Measurements from ENCODE around the gene DCHS1.

The DCHS1 gene

GRCh38 chr11:6650980-6651379 is 4.6 kb downstream of the DCHS1 start:
- ChIA-PET CTCF (no interaction called here), POLR2A (no interaction called here)
- no peak for TF ChIP-seq SP1 (IDR thresholded peaks at IDR 0.05)
- no peak for DNase-seq (ENCODE audit: extremely low spot score)

- DNase-seq (ENCODE audit: extremely low spot score) = no peak
- TF ChIP-seq FOXK2 (IDR thresholded peaks at IDR 0.05) (no peak), FOXA1 (IDR thresholded peaks at IDR 0.05) (no peak), L3MBTL2 (conservative IDR thresholded peaks at IDR 0.05) (no peak), SUZ12 (IDR thresholded peaks at IDR 0.05) (no peak), ARNT (IDR thresholded peaks at IDR 0.05) (no peak), NFRKB (IDR thresholded peaks at IDR 0.05) (no peak), FOXM1 (IDR thresholded peaks at IDR 0.05; ENCODE audit: borderline replicate concordance) (no peak), ELF4 (IDR thresholded peaks at IDR 0.05) (no peak), LEF1 (IDR thresholded peaks at IDR 0.05; ENCODE audit: borderline replicate concordance) (no peak), ZNF384 (IDR thresholded peaks at IDR 0.05) (no peak), PKNOX1 (IDR thresholded peaks at IDR 0.05) (no peak), SP1 (IDR thresholded peaks at IDR 0.05) (no peak), HDGF (IDR thresholded peaks at IDR 0.05; ENCODE audit: borderline replicate concordance) (no peak)
- ChIA-PET CTCF (no interaction called here), POLR2A (interaction anchor here (1.4 kb wide), 2 partner anchors 33 to 38 kb away, joined by 4 to 10 read pairs; partner anchors contain the start of genes MRPL17 and TAF10)
These were observed 5.5 kb downstream of the DCHS1 start for GRCh38 chr11:6650104-6650503.

- CTCF ChIA-PET = no interaction called here
- DNase-seq (ENCODE audit: extremely low spot score) = no peak
- TF ChIP-seq ZNF384 (IDR thresholded peaks at IDR 0.05) (no peak), TARDBP (IDR thresholded peaks at IDR 0.05) (no peak), CTBP1 (IDR thresholded peaks at IDR 0.05; ENCODE audit: borderline replicate concordance) (no peak), NFRKB (IDR thresholded peaks at IDR 0.05) (no peak), PKNOX1 (IDR thresholded peaks at IDR 0.05) (no peak), SP1 (IDR thresholded peaks at IDR 0.05) (no peak), FOXK2 (IDR thresholded peaks at IDR 0.05) (no peak), LEF1 (IDR thresholded peaks at IDR 0.05; ENCODE audit: borderline replicate concordance) (no peak)
- POLR2A ChIA-PET = no interaction called here
These were observed 7.1 kb downstream of the DCHS1 start for GRCh38 chr11:6648501-6648900.

GRCh38 chr11:6647836-6648235 is 7.8 kb downstream of the DCHS1 start:
- DNase-seq (ENCODE audit: extremely low spot score) = no peak
- no peak for TF ChIP-seq HDGF (IDR thresholded peaks at IDR 0.05; ENCODE audit: borderline replicate concordance)
- TF ChIP-seq PKNOX1 (IDR thresholded peaks at IDR 0.05) = no peak
- TF ChIP-seq L3MBTL2 (conservative IDR thresholded peaks at IDR 0.05) = no peak
- TF ChIP-seq TARDBP (IDR thresholded peaks at IDR 0.05) = no peak
- no peak for TF ChIP-seq NFRKB (IDR thresholded peaks at IDR 0.05)
- no peak for TF ChIP-seq ZNF384 (IDR thresholded peaks at IDR 0.05)
- TF ChIP-seq LEF1 (IDR thresholded peaks at IDR 0.05; ENCODE audit: borderline replicate concordance) = no peak
- no peak for TF ChIP-seq FOXK2 (IDR thresholded peaks at IDR 0.05)
- TF ChIP-seq BHLHE40 (IDR thresholded peaks at IDR 0.05; ENCODE audit: borderline replicate concordance) = no peak
- no peak for TF ChIP-seq ELF4 (IDR thresholded peaks at IDR 0.05)
- TF ChIP-seq CTBP1 (IDR thresholded peaks at IDR 0.05; ENCODE audit: borderline replicate concordance) = no peak
- no peak for TF ChIP-seq SP1 (IDR thresholded peaks at IDR 0.05)
- TF ChIP-seq SUZ12 (IDR thresholded peaks at IDR 0.05) = no peak
- TF ChIP-seq ARNT (IDR thresholded peaks at IDR 0.05) = no peak
- no peak for TF ChIP-seq FOXA1 (IDR thresholded peaks at IDR 0.05)
- no peak for TF ChIP-seq FOXM1 (IDR thresholded peaks at IDR 0.05; ENCODE audit: borderline replicate concordance)
- CTCF ChIA-PET = no interaction called here
- POLR2A ChIA-PET = no interaction called here

GRCh38 chr11:6646918-6647679 is 8.5 kb downstream of the DCHS1 start:
- CTCF ChIA-PET = interaction anchor here (0.8 kb wide), 1 partner anchor 36 kb away, joined by 3 read pairs; the partner anchor contains the start of gene MRPL17
- no peak for DNase-seq (ENCODE audit: extremely low spot score)
- TF ChIP-seq L3MBTL2 (conservative IDR thresholded peaks at IDR 0.05) = no peak
- TF ChIP-seq HDGF (IDR thresholded peaks at IDR 0.05; ENCODE audit: borderline replicate concordance) = no peak
- TF ChIP-seq TARDBP (IDR thresholded peaks at IDR 0.05) = no peak
- TF ChIP-seq BHLHE40 (IDR thresholded peaks at IDR 0.05; ENCODE audit: borderline replicate concordance) = no peak
- no peak for TF ChIP-seq SP1 (IDR thresholded peaks at IDR 0.05)
- no peak for TF ChIP-seq ZNF384 (IDR thresholded peaks at IDR 0.05)
- TF ChIP-seq LEF1 (IDR thresholded peaks at IDR 0.05; ENCODE audit: borderline replicate concordance) = no peak
- no peak for TF ChIP-seq FOXM1 (IDR thresholded peaks at IDR 0.05; ENCODE audit: borderline replicate concordance)
- no peak for TF ChIP-seq ELF4 (IDR thresholded peaks at IDR 0.05)
- TF ChIP-seq ARNT (IDR thresholded peaks at IDR 0.05) = no peak
- TF ChIP-seq FOXK2 (IDR thresholded peaks at IDR 0.05) = no peak
- TF ChIP-seq CTBP1 (IDR thresholded peaks at IDR 0.05; ENCODE audit: borderline replicate concordance) = no peak
- no peak for TF ChIP-seq PKNOX1 (IDR thresholded peaks at IDR 0.05)
- TF ChIP-seq NFRKB (IDR thresholded peaks at IDR 0.05) = no peak
- TF ChIP-seq SUZ12 (IDR thresholded peaks at IDR 0.05) = no peak
- TF ChIP-seq FOXA1 (IDR thresholded peaks at IDR 0.05) = no peak
- POLR2A ChIA-PET = interaction anchor here (0.7 to 0.9 kb wide), 2 partner anchors 9 to 12 kb away, joined by 3 read pairs; no protein-coding TSS in a partner anchor
